Mucosa of rectum (tissue), 2 donors: ENCODE data around the gene FANCL.
"Not testable (repeated sequence)": the region's sequence is repeated elsewhere in the genome, so short reads cannot be mapped to it uniquely, and the experiment has no call there.

ENCODE experiments used
- H3K27ac ChIP-seq, 2 donors: one replicate each; pipeline ENCODE4 v1.7.0; 2013; ENCODE audit warnings: inconsistent platforms in 2 of 2, low read depth in 2 of 2, low read length in 2 of 2
- H3K27me3 ChIP-seq, 2 donors: one replicate each; pipeline ENCODE4 v1.7.0; 2013; ENCODE audit warnings: low read length in 2 of 2; ENCODE audit not compliant: control insufficient read depth in 2 of 2, insufficient read depth in 2 of 2
- H3K36me3 ChIP-seq, 2 donors: one replicate each; pipeline ENCODE4 v1.7.0; 2013; ENCODE audit warnings: low read length in 2 of 2; ENCODE audit not compliant: control insufficient read depth in 2 of 2, insufficient read depth in 2 of 2
- H3K4me1 ChIP-seq, 2 donors: one replicate each; pipeline ENCODE4 v1.7.0; 2013; ENCODE audit warnings: low read length in 2 of 2, mild to moderate bottlenecking in 1 of 2; ENCODE audit not compliant: control insufficient read depth in 2 of 2, insufficient read depth in 2 of 2
- H3K4me3 ChIP-seq, 2 donors: one replicate each; pipeline ENCODE4 v1.7.0; 2013; ENCODE audit warnings: low read length in 2 of 2
- H3K9ac ChIP-seq, 2 donors: one replicate each; pipeline ENCODE4 v1.7.0; 2013; ENCODE audit warnings: low read length in 2 of 2, low read depth in 1 of 2, mild to moderate bottlenecking in 1 of 2
- H3K9me3 ChIP-seq, 2 donors: one replicate each; pipeline ENCODE4 v1.7.0; 2013; ENCODE audit warnings: low read length in 2 of 2; ENCODE audit not compliant: control insufficient read depth in 2 of 2
- donor health status: healthy.
- donor health status: Normal muscosa, but diverticular disease.

Gene FANCL

GRCh38 chr2:58130238-58130637, 110.9 kb downstream of the FANCL start:
- Histone ChIP-seq H3K27me3 (no peaks in the 10 kb centered on the region), H3K9ac (no peak overlapping the region), H3K4me1 (peaks cover 0 to 2% of the 10 kb centered on the region in 2 donors), H3K27ac (no peak overlapping the region), H3K9me3 (no peaks in the 10 kb centered on the region), H3K4me3 (no peak overlapping the region), H3K36me3 (no peaks in the 10 kb centered on the region)

- Histone ChIP-seq H3K4me1 (peaks cover 0 to 2% of the 10 kb centered on the region in 2 donors), H3K27ac (no peak overlapping the region), H3K4me3 (no peak overlapping the region), H3K9me3 (no peaks in the 10 kb centered on the region), H3K36me3 (peaks cover 0 to 3% of the 10 kb centered on the region in 2 donors), H3K27me3 (no peaks in the 10 kb centered on the region), H3K9ac (no peak overlapping the region)
Observed at GRCh38 chr2:58127111-58127510, 114.0 kb downstream of the FANCL start.

GRCh38 chr2:58122540-58122939, 118.6 kb downstream of the FANCL start:
- H3K27ac ChIP-seq: no peak overlapping the region
- no peak overlapping the region for H3K4me3 ChIP-seq
- no peak overlapping the region for H3K9ac ChIP-seq
- no peaks in the 10 kb centered on the region for H3K4me1 ChIP-seq
- no peaks in the 10 kb centered on the region for H3K9me3 ChIP-seq
- peaks cover 0 to 8% of the 10 kb centered on the region in 2 donors for H3K36me3 ChIP-seq
- no peaks in the 10 kb centered on the region for H3K27me3 ChIP-seq

- H3K27ac ChIP-seq: no peak overlapping the region
- no peaks in the 10 kb centered on the region for H3K27me3 ChIP-seq
- H3K36me3 ChIP-seq: peaks cover 0 to 8% of the 10 kb centered on the region in 2 donors
- H3K4me1 ChIP-seq: no peaks in the 10 kb centered on the region
- no peak overlapping the region for H3K4me3 ChIP-seq
- no peak overlapping the region for H3K9ac ChIP-seq
- H3K9me3 ChIP-seq: no peaks in the 10 kb centered on the region
Observed at GRCh38 chr2:58122040-58122439, 119.1 kb downstream of the FANCL start.

GRCh38 chr2:58120626-58121229, 120.4 kb downstream of the FANCL start:
- H3K4me1 ChIP-seq: no peaks in the 10 kb centered on the region
- H3K27me3 ChIP-seq: no peaks in the 10 kb centered on the region
- no peak overlapping the region for H3K4me3 ChIP-seq
- no peak overlapping the region for H3K9ac ChIP-seq
- H3K27ac ChIP-seq: no peak overlapping the region
- peaks cover 0 to 8% of the 10 kb centered on the region in 2 donors for H3K36me3 ChIP-seq
- H3K9me3 ChIP-seq: no peaks in the 10 kb centered on the region

- not testable (repeated sequence) for H3K4me1 ChIP-seq, H3K27me3 ChIP-seq, H3K4me3 ChIP-seq, H3K27ac ChIP-seq, H3K36me3 ChIP-seq, H3K9me3 ChIP-seq, H3K9ac ChIP-seq
Observed at GRCh38 chr2:58113563-58113962, 127.6 kb downstream of the FANCL start.

GRCh38 chr2:58110765-58111164, 130.4 kb downstream of the FANCL start:
- Histone ChIP-seq H3K4me3 (no peak overlapping the region), H3K9ac (no peak overlapping the region), H3K27me3 (no peaks in the 10 kb centered on the region)

GRCh38 chr2:58109481-58109880, 131.6 kb downstream of the FANCL start:
- Histone ChIP-seq H3K4me1 (no peaks in the 10 kb centered on the region), H3K27me3 (no peaks in the 10 kb centered on the region), H3K36me3 (no peaks in the 10 kb centered on the region), H3K9me3 (no peaks in the 10 kb centered on the region), H3K4me3 (no peak overlapping the region), H3K27ac (no peak overlapping the region), H3K9ac (no peak overlapping the region)

More at GRCh38 chr2:58110765-58111164, 130.4 kb downstream of the FANCL start:
- no peaks in the 10 kb centered on the region for H3K9me3 ChIP-seq
- no peak overlapping the region for H3K27ac ChIP-seq
- H3K36me3 ChIP-seq: no peaks in the 10 kb centered on the region
- H3K4me1 ChIP-seq: no peaks in the 10 kb centered on the region
